B cell (primary cell): ENCODE measurements around the gene MCM3AP. TPM values are rescaled to one million over a fixed set of nuclear protein-coding genes. Genes with fewer than 3 reads are reported as not detected.
A peak's percentile ranks its signal among the peaks of the same experiment; 100 is the strongest.

Source experiments
- ATAC-seq: fragments of 200-7000 bp; cut with Tn5 transposase; one replicate; pipeline ENCODE4 v1.10.0; 2021; ENCODE audit warnings: low read depth, mild to moderate bottlenecking, moderate number of reproducible peaks, moderate library complexity
- CTCF ChIA-PET: fragments of 350-600 bp; sonication (Branson Sonifier 250); formaldehyde crosslinking; loops from one replicate; lab custom pipeline; 2021; ENCODE audit warnings: antibody characterized with exemption, inconsistent platforms; lab: Charles Lee
- POLR2A ChIA-PET: fragments of 350-600 bp; sonication (Branson Sonifier 250); formaldehyde crosslinking; loops from one replicate; lab custom pipeline; 2021; ENCODE audit warnings: antibody characterized with exemption; lab: Charles Lee
- DNase-seq: peaks from one replicate; pipeline ENCODE4 v3.0.0; 2013
- H2AFZ ChIP-seq: 2 replicates; pipeline ENCODE4 v1.6.1; 2012; ENCODE audit warnings: mild to moderate bottlenecking, low read depth, low read length; ENCODE audit not compliant: insufficient read depth, poor library complexity, severe bottlenecking
- H3K27ac ChIP-seq, 2 donors: 1 replicate in 1 of 2; 2 replicates in 1 of 2; pipeline ENCODE4 v1.5.1; 2012 to 2013; ENCODE audit warnings: low read length in 2 of 2, mild to moderate bottlenecking in 2 of 2, moderate library complexity in 1 of 2
- H3K27me3 ChIP-seq, 4 experiments: fragments of 200-600 bp in 1 of 4; sonication (generic) in 1 of 4; replicated peaks in 1 of 4; 1 replicate in 2 of 4; 2 replicates in 2 of 4; pipeline versions ENCODE4 v1.6.1 to v1.7.0; 2013 to 2016; ENCODE audit warnings: low read length in 3 of 4, mild to moderate bottlenecking in 2 of 4, mixed read lengths in 1 of 4, moderate library complexity in 1 of 4; ENCODE audit not compliant: insufficient read depth in 4 of 4, control insufficient read depth in 3 of 4; ENCODE audit errors: control extremely low read depth in 1 of 4
- H3K36me3 ChIP-seq, 2 experiments: replicated peaks in 1 of 2; 1 replicate in 1 of 2; 2 replicates in 1 of 2; pipeline versions ENCODE4 v1.6.1 to v1.7.1; 2013; ENCODE audit warnings: low read length in 1 of 2; ENCODE audit not compliant: insufficient read depth in 2 of 2, control insufficient read depth in 1 of 2; ENCODE audit errors: control extremely low read depth in 1 of 2, extremely low read depth in 1 of 2
- H3K4me1 ChIP-seq, 2 donors: fragments of 200-600 bp in 1 of 2; sonication (generic) in 1 of 2; 1 replicate in 1 of 2; 2 replicates in 1 of 2; pipeline versions ENCODE4 v1.5.1 to v1.6.1; 2013 to 2017; ENCODE audit warnings: low read length in 2 of 2; ENCODE audit not compliant: control insufficient read depth in 2 of 2, insufficient read depth in 2 of 2
- H3K4me2 ChIP-seq: replicated peaks from 2 replicates; pipeline ENCODE3; 2012; ENCODE audit warnings: mild to moderate bottlenecking, low read depth, low read length; ENCODE audit not compliant: poor library complexity, severe bottlenecking
- H3K4me3 ChIP-seq, 5 experiments: fragments of 200-600 bp in 1 of 5; sonication (generic) in 1 of 5; 1 replicate in 3 of 5; 2 replicates in 2 of 5; pipeline versions ENCODE4 v1.5.1 to v1.7.0; 2011 to 2016; ENCODE audit warnings: low read length in 4 of 5, mild to moderate bottlenecking in 4 of 5, low read depth in 2 of 5, control low read depth in 1 of 5, moderate library complexity in 1 of 5; ENCODE audit not compliant: insufficient read depth in 1 of 5; ENCODE audit errors: control extremely low read depth in 1 of 5, extremely low read depth in 1 of 5
- H3K79me2 ChIP-seq: fragments of 200-600 bp; sonication (generic); one replicate; pipeline ENCODE4 v1.6.0; 2016; ENCODE audit warnings: low read length; ENCODE audit not compliant: control insufficient read depth, insufficient read depth
- H3K9ac ChIP-seq: fragments of 200-600 bp; sonication (generic); 2 replicates; pipeline ENCODE4 v1.6.1; 2017; ENCODE audit warnings: mild to moderate bottlenecking, low read length, moderate library complexity
- H3K9me3 ChIP-seq, 3 donors: one replicate each; pipeline versions ENCODE4 v1.6.1 to v1.7.1; 2013; ENCODE audit warnings: low read length in 2 of 3; ENCODE audit not compliant: control insufficient read depth in 2 of 3, insufficient read depth in 1 of 3; ENCODE audit errors: control extremely low read depth in 1 of 3
- H4K20me1 ChIP-seq: 2 replicates; pipeline ENCODE4 v1.6.0; 2012; ENCODE audit warnings: mild to moderate bottlenecking, low read length; ENCODE audit not compliant: insufficient read depth, control insufficient read depth, poor library complexity, severe bottlenecking
- H3K27ac Mint-ChIP-seq: one replicate; pipeline ENCODE4 v1.8.0; 2021; ENCODE audit warnings: mixed read lengths
- H3K27me3 Mint-ChIP-seq: one replicate; pipeline ENCODE4 v1.8.0; 2021; ENCODE audit warnings: mixed read lengths
- H3K4me1 Mint-ChIP-seq: one replicate; pipeline ENCODE4 v1.8.0; 2021; ENCODE audit warnings: mixed read lengths
- H3K4me3 Mint-ChIP-seq: one replicate; pipeline ENCODE4 v1.8.0; 2021; ENCODE audit warnings: mixed read lengths
- H3K9me3 Mint-ChIP-seq: one replicate; pipeline ENCODE4 v1.8.0; 2022; ENCODE audit warnings: mixed read lengths; ENCODE audit not compliant: insufficient read depth
- EZH2 ChIP-seq: IDR thresholded peaks from 2 replicates; pipeline ENCODE4 v1.6.1; 2012; ENCODE audit warnings: borderline replicate concordance, low read depth, mild to moderate bottlenecking, moderate library complexity, low read length; ENCODE audit not compliant: insufficient read depth, poor library complexity, severe bottlenecking
- WGBS: methylation state at CpG from one replicate; pipeline ENCODE4 v1.1.5; 2013; ENCODE audit warnings: missing lambda C conversion rate; ENCODE audit not compliant: insufficient coverage; 5-methylcytosine and 5-hydroxymethylcytosine counted together
- intact Hi-C: fragments of 100-400 bp; cut with micrococcal nuclease; formaldehyde crosslinking; loops from one replicate; pipeline ENCODE4 v1.10.0; 2022
- polyA plus RNA-seq: library from polyadenylated mRNA; depleted of rRNA; stranded (reverse); fragments of >200 nt; gene quantifications from 2 replicates; pipeline ENCODE4 v1.2.3, GENCODE V29; 2012
- total RNA-seq, 2 donors: library from RNA; stranded (reverse); fragments of 120-200 nt in 1 of 2; gene quantifications; 1 replicate in 1 of 2; 2 replicates in 1 of 2; pipeline versions ENCODE4 v1.2.3 to v1.2.4, GENCODE V29; 2013 to 2022
- TF ChIP-seq, protein P1 (sequence below): fragments of 200-600 bp; IDR thresholded peaks from one replicate; pipeline ENCODE4 v1.8.0; 2022; ENCODE audit warnings: antibody characterized with exemption, mild to moderate bottlenecking

MCM3AP gene
- total and polyA plus RNA-seq, 2 donors (not counting 1 experiment from before 2014, with no cell fraction given) = 61.7 to 180 TPM

- ChIA-PET CTCF (interaction anchor here (1.2 to 1.4 kb wide), 4 partner anchors 57 to 86 kb away, joined by 3 to 4 read pairs (median 3); partner anchors contain the start of genes MCM3AP and YBEY), POLR2A (interaction anchor here (0.7 kb wide), 2 partner anchors 22 to 25 kb away, joined by 5 read pairs; no protein-coding TSS in a partner anchor)
- H3K9ac ChIP-seq = peak within 1 kb of the TSS; percentile 96
- peak within 1 kb of the TSS; percentile 13 to 92 (median 87) for H3K4me3 ChIP-seq
- H2AFZ ChIP-seq = peak within 1 kb of the TSS; percentile 95
- peaks cover 20% of the 10 kb centered on the region for H3K79me2 ChIP-seq
- Mint-ChIP-seq H3K4me1 (peaks cover 35% of the 10 kb centered on the region), H3K9me3 (no peaks in the 10 kb centered on the region), H3K27me3 (no peaks in the 10 kb centered on the region), H3K4me3 (peak within 1 kb of the TSS; percentile 90), H3K27ac (peak within 1 kb of the TSS; percentile 91)
- peak within 1 kb of the TSS; percentile 71 to 91 for H3K27ac ChIP-seq
- WGBS = under 1% methylated on average over 57 of the region's 77 CpGs
- peaks cover 10% of the 10 kb centered on the region for H4K20me1 ChIP-seq
- no peaks in the 10 kb centered on the region for H3K9me3 ChIP-seq
- peaks cover 21 to 22% of the 10 kb centered on the region in 2 donors for H3K4me1 ChIP-seq
- intact Hi-C loops = loop anchor here (1.0 to 2.0 kb wide), 5 partner anchors 26 to 230 kb away; partner anchors contain the start of genes DIP2A, PCNT, SPATC1L and YBEY
- no peaks in the 10 kb centered on the region for H3K36me3 ChIP-seq
- DNase-seq (peak; percentile 99), ATAC-seq (peak; percentile 94)
- no peaks in the 10 kb centered on the region for H3K27me3 ChIP-seq
- H3K4me2 ChIP-seq = peak within 1 kb of the TSS; percentile 99
- TF ChIP-seq, protein P1, sequence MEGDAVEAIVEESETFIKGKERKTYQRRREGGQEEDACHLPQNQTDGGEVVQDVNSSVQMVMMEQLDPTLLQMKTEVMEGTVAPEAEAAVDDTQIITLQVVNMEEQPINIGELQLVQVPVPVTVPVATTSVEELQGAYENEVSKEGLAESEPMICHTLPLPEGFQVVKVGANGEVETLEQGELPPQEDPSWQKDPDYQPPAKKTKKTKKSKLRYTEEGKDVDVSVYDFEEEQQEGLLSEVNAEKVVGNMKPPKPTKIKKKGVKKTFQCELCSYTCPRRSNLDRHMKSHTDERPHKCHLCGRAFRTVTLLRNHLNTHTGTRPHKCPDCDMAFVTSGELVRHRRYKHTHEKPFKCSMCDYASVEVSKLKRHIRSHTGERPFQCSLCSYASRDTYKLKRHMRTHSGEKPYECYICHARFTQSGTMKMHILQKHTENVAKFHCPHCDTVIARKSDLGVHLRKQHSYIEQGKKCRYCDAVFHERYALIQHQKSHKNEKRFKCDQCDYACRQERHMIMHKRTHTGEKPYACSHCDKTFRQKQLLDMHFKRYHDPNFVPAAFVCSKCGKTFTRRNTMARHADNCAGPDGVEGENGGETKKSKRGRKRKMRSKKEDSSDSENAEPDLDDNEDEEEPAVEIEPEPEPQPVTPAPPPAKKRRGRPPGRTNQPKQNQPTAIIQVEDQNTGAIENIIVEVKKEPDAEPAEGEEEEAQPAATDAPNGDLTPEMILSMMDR = no peak
- no peak for TF ChIP-seq EZH2
These were observed 56.9 kb downstream of the MCM3AP start, which contains the start of gene LSS for GRCh38 chr21:46228345-46229051. TSS of gene LSS (minus strand) at chr21:46228774. CDS start at chr21:46228745, 29 bp downstream.
